ENCODE data around the gene CPNE1.
"Not testable (repeated sequence)": the region's sequence is repeated elsewhere in the genome, so short reads cannot be mapped to it uniquely, and the experiment has no call there.

Gene CPNE1

DNA sequence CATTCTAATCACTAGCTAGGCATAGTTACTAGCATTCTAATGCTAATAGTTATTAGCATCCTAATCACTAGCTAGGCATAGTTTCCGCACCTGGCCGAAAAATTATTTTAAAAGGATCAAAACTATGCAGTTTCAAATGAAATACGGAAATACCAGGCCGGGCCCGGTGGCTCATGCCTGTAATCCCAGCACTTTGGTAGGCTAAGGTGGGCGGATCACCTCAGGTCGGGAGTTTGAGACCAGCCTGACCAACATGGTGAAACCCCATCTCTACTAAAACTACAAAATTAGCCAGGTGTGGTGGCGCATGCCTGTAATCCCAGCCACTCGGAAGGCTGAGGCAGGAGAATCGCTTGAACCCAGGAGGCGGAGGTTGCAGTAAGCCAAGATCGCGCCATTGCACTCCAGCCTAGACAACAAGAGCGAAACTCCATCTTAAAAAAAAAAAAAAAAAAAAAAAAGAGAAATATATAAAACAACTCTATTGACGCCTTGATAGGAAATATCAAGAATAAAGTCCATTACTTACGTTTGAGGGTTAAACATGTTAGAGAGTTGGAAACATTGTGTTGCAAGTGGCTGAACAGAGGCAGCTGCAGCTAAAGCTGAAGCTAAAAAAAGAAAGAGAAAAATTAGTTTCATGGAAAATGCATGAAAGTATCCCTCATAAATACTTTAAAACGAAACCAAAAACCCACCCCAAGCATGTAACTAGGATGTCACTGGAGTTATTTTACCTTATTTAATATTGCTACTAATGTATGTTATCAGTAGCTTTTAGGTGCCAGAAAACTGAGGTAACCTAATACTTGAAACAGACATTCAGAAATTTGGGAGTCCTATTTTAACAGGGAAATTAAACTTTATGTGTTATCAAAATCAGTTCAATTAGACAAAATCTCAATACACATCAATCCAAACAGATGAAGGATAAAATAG, 42.2 kb upstream of the CPNE1 start:
- H3K23ac ChIP-seq (ENCODE audit: low read length); H3K4me2 ChIP-seq (ENCODE audit: low read length); H3K27me3 ChIP-seq (ENCODE audit: insufficient read depth, low read length); H3K14ac ChIP-seq (ENCODE audit: low read length); H2BK120ac ChIP-seq (ENCODE audit: insufficient read depth, low read length, poor library complexity); H2BK5ac ChIP-seq (ENCODE audit: low read depth, low read length, poor library complexity); H4K91ac ChIP-seq (ENCODE audit: low read depth, low read length); H3K27ac ChIP-seq (ENCODE audit: low read depth, low read length); DNase-seq; H3K18ac ChIP-seq (ENCODE audit: low read length); H3K4me3 ChIP-seq (ENCODE audit: low read depth, low read length); H3K9me3 ChIP-seq (ENCODE audit: insufficient read depth, low read depth, low read length); H2AK5ac ChIP-seq (ENCODE audit: low read length); H4K8ac ChIP-seq (ENCODE audit: low read depth, low read length); H3K79me2 ChIP-seq (ENCODE audit: control insufficient read depth, insufficient read depth, low read length, poor library complexity); H3K79me1 ChIP-seq (ENCODE audit: low read length); H3K4ac ChIP-seq (ENCODE audit: low read depth, low read length); H2BK12ac ChIP-seq (ENCODE audit: low read length); H3K9ac ChIP-seq (ENCODE audit: low read length); H3K4me1 ChIP-seq (ENCODE audit: control insufficient read depth in 1 of 2, insufficient read depth in 2 of 2, low read length in 2 of 2); H4K12ac ChIP-seq (ENCODE audit: low read depth, low read length); H2AFZ ChIP-seq (ENCODE audit: insufficient read depth, low read length, poor library complexity): not testable (repeated sequence)
- H3K36me3 ChIP-seq (ENCODE audit: control insufficient read depth in 1 of 2, insufficient read depth in 2 of 2, low read length in 2 of 2), result peaks cover 16 to 27% of the 10 kb centered on the region in 2 experiments
- WGBS (ENCODE audit: extremely low coverage, insufficient coverage, insufficient read length), result no CpG with 5 or more reads among the region's 17 CpGs

DNA sequence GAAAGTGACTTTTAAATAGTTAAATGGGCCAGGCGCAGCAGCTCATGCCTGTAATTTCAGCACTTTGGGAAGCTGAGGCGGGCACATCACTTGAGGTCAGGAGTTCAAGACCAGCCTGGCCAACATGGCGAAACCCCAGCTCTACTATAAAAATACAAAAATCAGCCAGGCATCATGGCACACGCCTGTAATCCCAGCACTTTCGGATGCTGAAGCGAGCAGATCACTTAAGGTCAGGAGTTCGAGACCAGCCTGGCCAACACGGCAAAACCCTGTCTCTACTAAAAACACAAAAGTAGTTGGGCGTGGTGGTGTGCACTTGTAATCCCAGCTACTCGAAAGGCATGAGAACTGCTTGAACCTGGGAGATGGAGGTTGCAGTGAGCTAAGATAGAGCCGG, 41.2 kb upstream of the CPNE1 start:
- H3K79me2 ChIP-seq (ENCODE audit: control insufficient read depth, insufficient read depth, low read length, poor library complexity), result not testable (repeated sequence)
- WGBS (ENCODE audit: extremely low coverage, insufficient coverage, insufficient read length), result no CpG with 5 or more reads among the region's 11 CpGs

GRCh38 chr20:35704514-35705261, 40.0 kb upstream of the CPNE1 start:
- H3K4me1 ChIP-seq (ENCODE audit: control insufficient read depth in 1 of 2, insufficient read depth in 2 of 2, low read length in 2 of 2), result no peaks in the 10 kb centered on the region
- DNase-seq, result no peak
- no peak overlapping the region for H4K8ac ChIP-seq (ENCODE audit: low read depth, low read length)
- H3K36me3 ChIP-seq (ENCODE audit: control insufficient read depth in 1 of 2, insufficient read depth in 2 of 2, low read length in 2 of 2), result peaks cover 15 to 27% of the 10 kb centered on the region in 2 experiments
- WGBS (ENCODE audit: extremely low coverage, insufficient coverage, insufficient read length), result no CpG with 5 or more reads among the region's 5 CpGs
- no peak overlapping the region for H2BK5ac ChIP-seq (ENCODE audit: low read depth, low read length, poor library complexity)
- no peak overlapping the region for H3K4me3 ChIP-seq (ENCODE audit: low read depth, low read length)
- H4K12ac ChIP-seq (ENCODE audit: low read depth, low read length), result no peak overlapping the region
- no peak overlapping the region for H4K91ac ChIP-seq (ENCODE audit: low read depth, low read length)
- no peak overlapping the region for H3K4ac ChIP-seq (ENCODE audit: low read depth, low read length)
- H3K27ac ChIP-seq (ENCODE audit: low read depth, low read length), result no peak overlapping the region
- no peaks in the 10 kb centered on the region for H3K9me3 ChIP-seq (ENCODE audit: insufficient read depth, low read depth, low read length)
- H2AFZ ChIP-seq (ENCODE audit: insufficient read depth, low read length, poor library complexity), result no peak overlapping the region
- no peak overlapping the region for H2BK120ac ChIP-seq (ENCODE audit: insufficient read depth, low read length, poor library complexity)
- H2BK12ac ChIP-seq (ENCODE audit: low read length), result no peak overlapping the region
- no peaks in the 10 kb centered on the region for H3K27me3 ChIP-seq (ENCODE audit: insufficient read depth, low read length)
- H3K18ac ChIP-seq (ENCODE audit: low read length), result no peak overlapping the region
- no peaks in the 10 kb centered on the region for H3K79me2 ChIP-seq (ENCODE audit: control insufficient read depth, insufficient read depth, low read length, poor library complexity)
- H3K23ac ChIP-seq (ENCODE audit: low read length), result no peak overlapping the region
- no peak overlapping the region for H3K4me2 ChIP-seq (ENCODE audit: low read length)
- no peak overlapping the region for H3K14ac ChIP-seq (ENCODE audit: low read length)
- no peak overlapping the region for H2AK5ac ChIP-seq (ENCODE audit: low read length)
- no peak overlapping the region for H3K9ac ChIP-seq (ENCODE audit: low read length)
- no peaks in the 10 kb centered on the region for H3K79me1 ChIP-seq (ENCODE audit: low read length)

More for the DNA sequence above, 41.2 kb upstream of the CPNE1 start:
- H3K9ac ChIP-seq (ENCODE audit: low read length); H3K4ac ChIP-seq (ENCODE audit: low read depth, low read length); H2BK12ac ChIP-seq (ENCODE audit: low read length); DNase-seq; H3K4me2 ChIP-seq (ENCODE audit: low read length); H3K9me3 ChIP-seq (ENCODE audit: insufficient read depth, low read depth, low read length); H3K79me1 ChIP-seq (ENCODE audit: low read length); H2BK5ac ChIP-seq (ENCODE audit: low read depth, low read length, poor library complexity); H2BK120ac ChIP-seq (ENCODE audit: insufficient read depth, low read length, poor library complexity); H3K4me1 ChIP-seq (ENCODE audit: control insufficient read depth in 1 of 2, insufficient read depth in 2 of 2, low read length in 2 of 2); H3K18ac ChIP-seq (ENCODE audit: low read length); H3K27ac ChIP-seq (ENCODE audit: low read depth, low read length); H3K23ac ChIP-seq (ENCODE audit: low read length); H2AK5ac ChIP-seq (ENCODE audit: low read length); H2AFZ ChIP-seq (ENCODE audit: insufficient read depth, low read length, poor library complexity); H3K27me3 ChIP-seq (ENCODE audit: insufficient read depth, low read length); H4K12ac ChIP-seq (ENCODE audit: low read depth, low read length); H4K8ac ChIP-seq (ENCODE audit: low read depth, low read length); H3K4me3 ChIP-seq (ENCODE audit: low read depth, low read length); H4K91ac ChIP-seq (ENCODE audit: low read depth, low read length); H3K14ac ChIP-seq (ENCODE audit: low read length): not testable (repeated sequence)
- peaks cover 15 to 27% of the 10 kb centered on the region in 2 experiments for H3K36me3 ChIP-seq (ENCODE audit: control insufficient read depth in 1 of 2, insufficient read depth in 2 of 2, low read length in 2 of 2)

- Histone ChIP-seq H3K79me1 (ENCODE audit: low read length) (peaks cover 7% of the 10 kb centered on the region), H4K91ac (ENCODE audit: low read depth, low read length) (no peak overlapping the region), H3K18ac (ENCODE audit: low read length) (no peak overlapping the region), H3K9me3 (ENCODE audit: insufficient read depth, low read depth, low read length) (no peaks in the 10 kb centered on the region), H3K27ac (ENCODE audit: low read depth, low read length) (no peak overlapping the region), H4K12ac (ENCODE audit: low read depth, low read length) (no peak overlapping the region), H3K9ac (ENCODE audit: low read length) (no peak overlapping the region), H3K14ac (ENCODE audit: low read length) (no peak overlapping the region), H3K4me3 (ENCODE audit: low read depth, low read length) (no peak overlapping the region), H3K23ac (ENCODE audit: low read length) (no peak overlapping the region), H2AK5ac (ENCODE audit: low read length) (no peak overlapping the region), H3K4me1 (ENCODE audit: control insufficient read depth in 1 of 2, insufficient read depth in 2 of 2, low read length in 2 of 2) (peaks cover 4 to 5% of the 10 kb centered on the region in 2 experiments), H3K36me3 (ENCODE audit: control insufficient read depth in 1 of 2, insufficient read depth in 2 of 2, low read length in 2 of 2) (peaks cover 15 to 24% of the 10 kb centered on the region in 2 experiments), H3K4me2 (ENCODE audit: low read length) (no peak overlapping the region), H4K8ac (ENCODE audit: low read depth, low read length) (no peak overlapping the region), H2BK120ac (ENCODE audit: insufficient read depth, low read length, poor library complexity) (no peak overlapping the region), H2BK5ac (ENCODE audit: low read depth, low read length, poor library complexity) (no peak overlapping the region), H3K4ac (ENCODE audit: low read depth, low read length) (no peak overlapping the region), H2AFZ (ENCODE audit: insufficient read depth, low read length, poor library complexity) (no peak overlapping the region), H3K79me2 (ENCODE audit: control insufficient read depth, insufficient read depth, low read length, poor library complexity) (peaks cover 8% of the 10 kb centered on the region), H2BK12ac (ENCODE audit: low read length) (no peak overlapping the region), H3K27me3 (ENCODE audit: insufficient read depth, low read length) (no peaks in the 10 kb centered on the region)
- peak in 1 of 2 donors; percentile 3 for DNase-seq
- no CpG with 5 or more reads among the region's 4 CpGs for WGBS (ENCODE audit: extremely low coverage, insufficient coverage, insufficient read length)
Measured at GRCh38 chr20:35702824-35703695, 38.4 kb upstream of the CPNE1 start.

Measured in trophoblast cell (in vitro differentiated cells and primary cell).